Pancreas (tissue), 10 donors: ENCODE results near the gene NCK1. TPM values are rescaled to one million over a fixed set of nuclear protein-coding genes. Genes with fewer than 3 reads are reported as not detected.

ENCODE experiments used
- ATAC-seq, 4 donors: fragments of 200-7000 bp; cut with Tn5 transposase; one replicate each; pipeline versions ENCODE4 v1.8.0 to v1.9.1; 2020; ENCODE audit warnings: mild to moderate bottlenecking in 4 of 4, moderate library complexity in 4 of 4
- DNase-seq, 6 donors: peaks; one replicate each; pipeline ENCODE4 v3.0.0-alpha.2; 2020
- FAIRE-seq: peaks from 2 replicates; lab custom pipeline; 2012; peaks lifted over from hg19 to GRCh38; lab: Jason Lieb, UNC
- H3K27ac ChIP-seq, 4 donors: fragments of 200-600 bp; sonication (generic); 1 replicate in 3 of 4; 2 replicates in 1 of 4; pipeline versions ENCODE4 v1.5.0 to v1.8.0; 2020
- H3K27me3 ChIP-seq, 4 donors: fragments of 200-600 bp; one replicate each; pipeline ENCODE4 v1.8.0; 2021
- H3K36me3 ChIP-seq, 3 donors: fragments of 200-600 bp; sonication (generic) in 1 of 3; one replicate each; pipeline versions ENCODE4 v1.5.0 to v1.8.0; 2020 to 2021
- H3K4me1 ChIP-seq, 3 donors: fragments of 200-600 bp; one replicate each; pipeline ENCODE4 v1.8.0; 2021
- H3K4me3 ChIP-seq, 4 donors: fragments of 200-600 bp; sonication (generic) in 2 of 4; one replicate each; pipeline versions ENCODE4 v1.5.0 to v1.8.0; 2020 to 2021
- H3K9me3 ChIP-seq, 4 donors: fragments of 200-600 bp; one replicate each; pipeline ENCODE4 v1.8.0; 2021
- WGBS, 2 donors: extraction: QIAGEN DNeasy Blood & Tissue Kit; methylation state at CpG; one replicate each; pipeline ENCODE4 v1.1.7; 2013; 5-methylcytosine and 5-hydroxymethylcytosine counted together
- intact Hi-C, 3 donors: fragments of 100-400 bp; cut with DNase I; formaldehyde crosslinking; loops; one replicate each; pipeline versions ENCODE4 v1.11.1 to v1.14.2; 2022
- polyA plus RNA-seq, 2 donors: library from polyadenylated mRNA; stranded (reverse); fragments of 200-250 nt; gene quantifications; one replicate each; pipeline ENCODE4 v1.2.3, GENCODE V29; 2013
- total RNA-seq, 6 donors: library from RNA; stranded (reverse); fragmentation: NEBNext Ultra II Directional in 4 of 6; extraction: Animal tissue kit (Norgen Biotek cat#: 25700) in 4 of 6; gene quantifications; one replicate each; pipeline versions ENCODE4 v1.2.1 to v1.2.4, GENCODE V29; 2021 to 2023
- TF ChIP-seq, protein P1 (sequence below), 4 donors: fragments of 200-600 bp; sonication (generic) in 3 of 4; IDR thresholded peaks; one replicate each; pipeline versions ENCODE4 v1.5.0 to v1.8.0; 2021; ENCODE audit warnings: antibody characterized with exemption in 4 of 4
- donor health status: healthy with polysubstance abuse.
- donor health status: DM: no; HTN: no; CAD: no; lungs with moderate emphysema.
- donor health status: DM: no; HTN: no; CAD: no.
- donor health status: control.
- donor health status: control.
- donor health status: Bipolar disorder and iron deficiency.
- donor health status: DM: yes; HTN: yes; CAD: no.
- donor health status: DM: no; HTN: no; CAD: no.
- donor health status: DM: no; HTN: no; CAD: no.
- donor health status: DM: yes; HTN: yes; CAD: no.

Gene NCK1
- total and polyA plus RNA-seq, 8 donors = 5.4 to 28.3 (median 10.8) TPM

DNA sequence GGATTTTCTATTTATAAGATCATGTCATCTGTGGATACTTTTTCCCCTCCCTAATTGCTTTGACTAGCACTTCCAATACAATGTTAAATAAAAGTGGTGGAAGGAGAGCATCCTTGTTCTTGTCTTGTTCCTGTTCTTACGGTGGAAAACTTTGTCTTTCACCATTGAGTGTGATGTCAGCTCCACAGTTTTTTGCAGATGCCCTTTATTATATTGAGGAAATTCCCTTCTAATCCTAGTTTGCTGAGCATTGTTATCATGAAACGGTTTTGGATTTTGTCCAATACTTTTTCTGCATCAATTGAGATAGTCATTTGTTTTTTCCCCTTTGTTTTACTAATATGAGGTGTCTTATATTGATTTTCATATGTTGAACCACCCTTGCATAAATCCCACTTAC lies 75.8 kb downstream of the NCK1 start:
- 42 to 53% methylated on average over 2 of the region's 2 CpGs for WGBS, 2 donors
- ATAC-seq (peak in 1 of 4 donors; percentile 14), FAIRE-seq (no peak), DNase-seq (no peak)
- Histone ChIP-seq H3K4me3 (no peak overlapping the region), H3K9me3 (no peaks in the 10 kb centered on the region), H3K36me3 (no peaks in the 10 kb centered on the region), H3K27ac (no peak overlapping the region), H3K27me3 (no peaks in the 10 kb centered on the region), H3K4me1 (peaks cover 0 to 13% (median 0%) of the 10 kb centered on the region in 3 donors)
- intact Hi-C loops = no loop called here
- TF ChIP-seq, protein P1, sequence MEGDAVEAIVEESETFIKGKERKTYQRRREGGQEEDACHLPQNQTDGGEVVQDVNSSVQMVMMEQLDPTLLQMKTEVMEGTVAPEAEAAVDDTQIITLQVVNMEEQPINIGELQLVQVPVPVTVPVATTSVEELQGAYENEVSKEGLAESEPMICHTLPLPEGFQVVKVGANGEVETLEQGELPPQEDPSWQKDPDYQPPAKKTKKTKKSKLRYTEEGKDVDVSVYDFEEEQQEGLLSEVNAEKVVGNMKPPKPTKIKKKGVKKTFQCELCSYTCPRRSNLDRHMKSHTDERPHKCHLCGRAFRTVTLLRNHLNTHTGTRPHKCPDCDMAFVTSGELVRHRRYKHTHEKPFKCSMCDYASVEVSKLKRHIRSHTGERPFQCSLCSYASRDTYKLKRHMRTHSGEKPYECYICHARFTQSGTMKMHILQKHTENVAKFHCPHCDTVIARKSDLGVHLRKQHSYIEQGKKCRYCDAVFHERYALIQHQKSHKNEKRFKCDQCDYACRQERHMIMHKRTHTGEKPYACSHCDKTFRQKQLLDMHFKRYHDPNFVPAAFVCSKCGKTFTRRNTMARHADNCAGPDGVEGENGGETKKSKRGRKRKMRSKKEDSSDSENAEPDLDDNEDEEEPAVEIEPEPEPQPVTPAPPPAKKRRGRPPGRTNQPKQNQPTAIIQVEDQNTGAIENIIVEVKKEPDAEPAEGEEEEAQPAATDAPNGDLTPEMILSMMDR (IDR thresholded peaks at IDR 0.05) = no peak

DNA sequence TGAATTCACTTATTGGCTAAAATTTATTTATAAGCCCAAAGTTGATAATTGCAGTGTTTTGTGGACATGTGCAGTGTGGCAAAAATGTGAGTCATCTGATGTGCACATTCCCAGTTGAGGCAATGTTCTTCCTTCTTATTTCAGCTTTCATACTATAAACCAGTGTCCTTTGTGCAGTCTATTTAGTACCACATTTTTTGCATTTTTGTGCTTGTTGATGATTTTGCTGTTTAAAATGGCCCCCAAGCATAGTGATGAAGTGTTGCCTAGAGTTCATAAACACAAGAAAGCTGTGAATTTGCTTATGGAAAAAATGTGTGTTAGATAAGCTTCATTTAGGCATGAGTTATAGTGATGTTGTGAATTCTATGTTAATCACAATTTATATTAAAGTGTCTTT lies 76.3 kb downstream of the NCK1 start:
- H3K27ac ChIP-seq = no peak overlapping the region
- DNase-seq (no peak), ATAC-seq (peak in 2 of 4 donors; percentile 44 to 56), FAIRE-seq (no peak)
- no peak overlapping the region for H3K4me3 ChIP-seq
- H3K9me3 ChIP-seq = no peaks in the 10 kb centered on the region
- no peaks in the 10 kb centered on the region for H3K36me3 ChIP-seq
- H3K4me1 ChIP-seq = peaks cover 0 to 13% (median 0%) of the 10 kb centered on the region in 3 donors
- TF ChIP-seq, protein P1 (IDR thresholded peaks at IDR 0.05) = no peak
- H3K27me3 ChIP-seq = no peaks in the 10 kb centered on the region
- intact Hi-C loops = no loop called here

DNA sequence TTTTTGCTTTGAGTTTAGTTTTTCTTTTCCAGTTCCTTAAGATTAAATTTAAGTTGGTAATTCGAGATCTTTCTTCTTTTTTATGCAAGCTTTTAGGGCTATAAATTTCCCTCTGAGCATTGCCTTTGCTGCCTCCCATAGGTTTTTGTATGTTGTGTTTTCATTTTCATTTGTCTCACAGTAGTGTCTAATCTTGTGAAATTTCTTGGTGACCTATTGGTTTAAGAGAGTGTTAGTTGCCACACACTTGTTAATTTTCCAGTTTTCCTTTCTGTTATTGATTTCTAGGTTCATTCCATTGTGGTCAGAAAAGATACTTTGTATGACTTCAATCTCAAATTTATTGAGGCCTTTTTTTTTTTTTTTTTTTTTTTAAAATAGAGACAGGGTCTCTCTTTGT lies 77.5 kb downstream of the NCK1 start:
- Histone ChIP-seq H3K4me3 (no peak overlapping the region), H3K36me3 (no peaks in the 10 kb centered on the region), H3K27me3 (no peaks in the 10 kb centered on the region), H3K4me1 (peaks cover 0 to 13% (median 0%) of the 10 kb centered on the region in 3 donors), H3K27ac (no peak overlapping the region), H3K9me3 (no peaks in the 10 kb centered on the region)
- intact Hi-C loops = no loop called here
- FAIRE-seq = no peak
- no peak for ATAC-seq
- DNase-seq = no peak
- TF ChIP-seq, protein P1 (IDR thresholded peaks at IDR 0.05) = no peak
- 87 to 97% methylated on average over 1 of the region's 1 CpG for WGBS, 2 donors

DNA sequence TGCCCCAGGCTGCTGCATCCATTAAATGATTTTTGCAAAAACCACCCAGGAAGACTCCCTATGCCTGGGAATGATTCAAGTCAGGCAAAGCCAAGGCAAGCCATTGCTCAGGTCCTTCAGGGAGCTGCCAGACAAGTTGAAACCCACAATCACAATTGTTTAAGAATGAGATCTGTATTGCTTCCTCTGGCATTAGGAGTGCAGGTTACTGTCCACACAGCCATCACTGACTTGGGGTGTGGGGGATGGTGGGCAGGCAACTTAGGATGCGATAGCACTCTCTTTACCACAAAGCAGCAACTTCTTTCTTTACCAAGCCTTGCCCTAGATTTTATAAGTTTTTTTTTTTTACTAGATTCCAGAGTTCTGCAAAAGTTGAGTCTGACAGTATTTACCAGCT lies 80.8 kb downstream of the NCK1 start:
- Histone ChIP-seq H3K9me3 (no peaks in the 10 kb centered on the region), H3K27me3 (no peaks in the 10 kb centered on the region), H3K27ac (no peak overlapping the region), H3K4me1 (peaks cover 0 to 12% (median 0%) of the 10 kb centered on the region in 3 donors), H3K4me3 (no peak overlapping the region), H3K36me3 (no peaks in the 10 kb centered on the region)
- FAIRE-seq (no peak), ATAC-seq (no peak), DNase-seq (no peak)
- TF ChIP-seq, protein P1 (IDR thresholded peaks at IDR 0.05) = no peak
- WGBS, 2 donors = 94 to 100% methylated on average over 1 of the region's 1 CpG
- intact Hi-C loops = no loop called here

GRCh38 chr3:136943436-136943835 lies 81.4 kb downstream of the NCK1 start:
- ATAC-seq = no peak
- no peaks in the 10 kb centered on the region for H3K9me3 ChIP-seq
- H3K36me3 ChIP-seq = no peaks in the 10 kb centered on the region
- no peak overlapping the region for H3K4me3 ChIP-seq
- DNase-seq = no peak
- no peak overlapping the region for H3K27ac ChIP-seq
- no peak for FAIRE-seq
- no peaks in the 10 kb centered on the region for H3K27me3 ChIP-seq
- intact Hi-C loops = no loop called here
- TF ChIP-seq, protein P1 (IDR thresholded peaks at IDR 0.05) = no peak
- WGBS, 2 donors = 86 to 94% methylated on average over 3 of the region's 3 CpGs
- peaks cover 0 to 7% (median 0%) of the 10 kb centered on the region in 3 donors for H3K4me1 ChIP-seq
